Measurements from ENCODE around the gene REEP5.

DNA sequence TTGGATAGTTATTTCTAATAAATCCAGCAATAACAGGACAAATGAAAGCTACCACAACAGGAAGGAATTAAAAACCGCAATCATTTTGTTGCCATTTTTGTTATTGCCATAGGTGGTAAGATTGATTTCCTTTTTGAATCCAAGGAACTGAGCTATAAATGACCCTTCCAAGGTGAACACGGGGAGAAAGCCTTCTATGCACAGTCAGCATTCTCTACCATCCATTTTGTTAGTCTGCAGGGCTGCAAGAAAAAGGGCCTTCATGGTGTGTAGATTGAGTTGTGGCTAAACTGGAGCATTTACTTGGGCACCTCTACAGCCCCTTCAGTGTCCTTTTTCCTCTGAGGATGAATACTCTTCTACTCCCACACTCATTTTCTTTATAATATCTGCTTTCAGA is 18.6 kb upstream of the REEP5 start:
- TF ChIP-seq POLR2A (IDR thresholded peaks at IDR 0.05) (no peak), CTCF (IDR thresholded peaks at IDR 0.05 in 4 of 5, conservative IDR thresholded peaks at IDR 0.05 in 1 of 5) (no peak)
